ENCODE measurements around the gene ZNF610. TPM values are rescaled to one million over a fixed set of nuclear protein-coding genes. Genes with fewer than 3 reads are reported as not detected.
A peak's percentile ranks its signal among the peaks of the same experiment; 100 is the strongest.

ZNF610 gene
- total RNA-seq, 1 donor from 2014 or later: not detected

GRCh38 chr19:52296773-52297600 is 39.1 kb upstream of the ZNF610 start, which contains the start of gene ZNF480:
Gene ZNF480, plus strand, starts transcription at chr19:52297169. Its CDS starts 3,244 bp downstream, at chr19:52300413.
- peak within 1 kb of the TSS; percentile 77 to 84 for H3K4me3 ChIP-seq
- intact Hi-C loops (cut with DNase I): loop anchor here (1.0 to 2.0 kb wide), 4 partner anchors 28 to 600 kb away; partner anchors contain the start of genes ZNF320, ZNF616, ZNF766 and ZNF841
- TF ChIP-seq, protein P1, sequence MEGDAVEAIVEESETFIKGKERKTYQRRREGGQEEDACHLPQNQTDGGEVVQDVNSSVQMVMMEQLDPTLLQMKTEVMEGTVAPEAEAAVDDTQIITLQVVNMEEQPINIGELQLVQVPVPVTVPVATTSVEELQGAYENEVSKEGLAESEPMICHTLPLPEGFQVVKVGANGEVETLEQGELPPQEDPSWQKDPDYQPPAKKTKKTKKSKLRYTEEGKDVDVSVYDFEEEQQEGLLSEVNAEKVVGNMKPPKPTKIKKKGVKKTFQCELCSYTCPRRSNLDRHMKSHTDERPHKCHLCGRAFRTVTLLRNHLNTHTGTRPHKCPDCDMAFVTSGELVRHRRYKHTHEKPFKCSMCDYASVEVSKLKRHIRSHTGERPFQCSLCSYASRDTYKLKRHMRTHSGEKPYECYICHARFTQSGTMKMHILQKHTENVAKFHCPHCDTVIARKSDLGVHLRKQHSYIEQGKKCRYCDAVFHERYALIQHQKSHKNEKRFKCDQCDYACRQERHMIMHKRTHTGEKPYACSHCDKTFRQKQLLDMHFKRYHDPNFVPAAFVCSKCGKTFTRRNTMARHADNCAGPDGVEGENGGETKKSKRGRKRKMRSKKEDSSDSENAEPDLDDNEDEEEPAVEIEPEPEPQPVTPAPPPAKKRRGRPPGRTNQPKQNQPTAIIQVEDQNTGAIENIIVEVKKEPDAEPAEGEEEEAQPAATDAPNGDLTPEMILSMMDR (IDR thresholded peaks at IDR 0.05): no peak
- peaks cover 0 to 4% of the 10 kb centered on the region in 2 donors for H3K4me1 ChIP-seq
- H3K27ac ChIP-seq: peak within 1 kb of the TSS; percentile 91 to 94
- H3K36me3 ChIP-seq: peaks cover 20 to 31% of the 10 kb centered on the region in 2 donors
- H3K9me3 ChIP-seq: peaks cover 0 to 2% of the 10 kb centered on the region in 2 donors
- DNase-seq (ENCODE audit: low spot score in 2 of 2): peak; percentile 26 to 87
- H3K27me3 ChIP-seq: no peaks in the 10 kb centered on the region

DNA sequence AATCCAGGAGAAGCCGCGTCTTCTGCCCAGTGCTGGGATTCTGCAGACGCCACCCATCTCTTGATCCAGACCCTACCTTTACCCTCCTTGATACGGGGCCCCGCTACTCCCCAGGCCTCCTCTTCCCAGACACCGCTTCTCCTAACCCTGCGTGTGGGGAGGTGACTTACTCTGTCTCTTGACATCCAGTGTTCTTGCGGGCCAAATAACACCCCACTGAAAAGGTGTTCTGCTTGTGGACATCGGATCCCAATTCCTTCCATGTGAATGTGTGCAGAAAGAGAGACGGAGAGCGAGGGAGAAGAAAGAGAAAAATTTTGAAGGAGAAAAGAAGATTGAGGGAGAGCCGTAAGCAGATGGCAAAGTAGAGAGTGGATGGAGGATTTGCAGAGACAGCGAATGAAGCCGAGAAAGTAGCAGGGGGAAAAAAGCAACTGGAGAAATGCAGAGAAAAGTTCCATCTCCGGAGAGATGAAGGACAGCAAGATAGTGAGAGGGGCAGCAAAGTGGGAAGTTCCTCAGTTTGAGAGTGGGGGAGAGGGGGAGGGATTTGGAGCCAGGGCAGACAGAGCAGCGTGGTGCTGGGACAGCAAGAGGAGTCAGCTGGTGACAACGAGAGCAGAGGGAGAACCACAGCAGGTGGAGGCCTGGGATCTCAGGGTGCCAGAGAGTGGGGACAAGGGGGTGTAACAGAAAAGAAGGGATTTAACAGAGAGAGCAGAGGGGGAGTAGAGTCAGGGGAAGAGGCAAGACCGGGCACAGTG is 38.3 kb upstream of the ZNF610 start:
- peaks cover 24 to 33% of the 10 kb centered on the region in 2 donors for H3K36me3 ChIP-seq
- TF ChIP-seq, protein P1 (IDR thresholded peaks at IDR 0.05): no peak
- no peak for DNase-seq (ENCODE audit: low spot score in 2 of 2)
- peak overlapping the region; percentile 91 to 94 for H3K27ac ChIP-seq
- H3K4me3 ChIP-seq: peak overlapping the region; percentile 77 to 84
- intact Hi-C loops (cut with DNase I): loop anchor here (1.0 to 2.0 kb wide), 4 partner anchors 28 to 599 kb away; partner anchors contain the start of genes ZNF320, ZNF616, ZNF766 and ZNF841
- no peaks in the 10 kb centered on the region for H3K27me3 ChIP-seq
- peaks cover 0 to 10% of the 10 kb centered on the region in 2 donors for H3K9me3 ChIP-seq
- peaks cover 0 to 4% of the 10 kb centered on the region in 2 donors for H3K4me1 ChIP-seq

- Histone ChIP-seq H3K27me3 (no peaks in the 10 kb centered on the region), H3K27ac (no peak overlapping the region), H3K36me3 (peaks cover 76 to 95% of the 10 kb centered on the region in 2 donors), H3K9me3 (peaks cover 75 to 89% of the 10 kb centered on the region in 2 donors), H3K4me1 (no peaks in the 10 kb centered on the region), H3K4me3 (no peak overlapping the region)
- TF ChIP-seq, protein P1 (IDR thresholded peaks at IDR 0.05): no peak
- intact Hi-C loops (cut with DNase I): no loop called here
- no peak for DNase-seq (ENCODE audit: low spot score in 2 of 2)
Observed at GRCh38 chr19:52307275-52307674, 28.8 kb upstream of the ZNF610 start.

DNA sequence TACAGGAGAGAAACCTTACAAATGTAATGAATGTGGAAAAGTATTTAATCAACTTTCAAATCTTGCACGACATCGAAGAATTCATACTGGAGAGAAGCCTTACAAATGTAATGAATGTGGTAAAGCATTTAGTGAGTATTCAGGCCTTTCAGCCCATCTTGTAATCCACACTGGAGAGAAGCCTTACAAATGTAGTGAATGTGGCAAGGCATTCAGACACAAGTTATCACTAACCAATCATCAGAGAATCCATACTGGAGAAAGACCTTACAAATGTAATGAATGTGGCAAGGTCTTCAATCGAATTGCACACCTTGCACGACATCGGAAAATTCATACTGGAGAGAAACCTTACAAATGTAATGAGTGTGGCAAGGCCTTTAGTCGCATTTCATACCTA is 13.6 kb upstream of the ZNF610 start:
- peaks cover 99 to 100% of the 10 kb centered on the region in 2 donors for H3K9me3 ChIP-seq
- no peak overlapping the region for H3K4me3 ChIP-seq
- H3K36me3 ChIP-seq: peaks cover 60 to 62% of the 10 kb centered on the region in 2 donors

DNA sequence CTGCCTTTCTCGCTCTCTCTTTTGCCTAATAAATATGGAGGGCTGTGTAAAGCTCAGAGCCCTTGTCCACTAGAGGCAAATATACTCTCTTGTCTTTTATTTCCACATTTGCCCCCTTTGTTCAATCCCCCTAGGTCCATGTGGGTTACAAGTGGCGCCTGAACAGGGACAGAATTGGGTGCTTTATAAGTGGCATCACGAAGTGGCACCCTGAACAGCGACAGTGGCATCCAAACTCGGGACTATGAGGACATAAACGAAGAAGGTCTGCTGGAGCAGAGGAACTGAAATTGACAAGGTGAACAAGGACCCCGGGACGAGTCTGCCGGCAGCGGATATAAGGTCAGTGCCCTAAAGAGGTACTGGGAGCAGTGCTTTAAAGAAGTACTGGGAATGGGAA is 4.3 kb upstream of the ZNF610 start:
- Histone ChIP-seq H3K4me1 (no peaks in the 10 kb centered on the region), H3K36me3 (no peaks in the 10 kb centered on the region), H3K27me3 (no peaks in the 10 kb centered on the region), H3K4me3 (no peak overlapping the region), H3K9me3 (peaks cover 66 to 76% of the 10 kb centered on the region in 2 donors), H3K27ac (no peak overlapping the region)
- intact Hi-C loops (cut with DNase I): no loop called here
- no peak for DNase-seq (ENCODE audit: low spot score in 2 of 2)
- TF ChIP-seq, protein P1 (IDR thresholded peaks at IDR 0.05): no peak

More for the DNA sequence above, 13.6 kb upstream of the ZNF610 start:
- H3K27ac ChIP-seq: no peak overlapping the region
- no peaks in the 10 kb centered on the region for H3K4me1 ChIP-seq
- no peak for DNase-seq (ENCODE audit: low spot score in 2 of 2)
- intact Hi-C loops (cut with DNase I): no loop called here
- no peaks in the 10 kb centered on the region for H3K27me3 ChIP-seq
- TF ChIP-seq, protein P1 (IDR thresholded peaks at IDR 0.05): no peak

Data from ascending aorta (tissue), 2 donors.